HG02970 (cell line): Measurements from ENCODE around the gene RNF217.
"Not testable (repeated sequence)": the region's sequence is repeated elsewhere in the genome, so short reads cannot be mapped to it uniquely, and the experiment has no call there.

Source experiments
- ATAC-seq: cut with Tn5 transposase; IDR thresholded peaks from one replicate; pipeline ENCODE4 v1.9.1; 2021; ENCODE audit warnings: mild to moderate bottlenecking, moderate library complexity, moderate number of reproducible peaks; ENCODE audit not compliant: unreplicated experiment, low FRiP score

Gene RNF217

DNA sequence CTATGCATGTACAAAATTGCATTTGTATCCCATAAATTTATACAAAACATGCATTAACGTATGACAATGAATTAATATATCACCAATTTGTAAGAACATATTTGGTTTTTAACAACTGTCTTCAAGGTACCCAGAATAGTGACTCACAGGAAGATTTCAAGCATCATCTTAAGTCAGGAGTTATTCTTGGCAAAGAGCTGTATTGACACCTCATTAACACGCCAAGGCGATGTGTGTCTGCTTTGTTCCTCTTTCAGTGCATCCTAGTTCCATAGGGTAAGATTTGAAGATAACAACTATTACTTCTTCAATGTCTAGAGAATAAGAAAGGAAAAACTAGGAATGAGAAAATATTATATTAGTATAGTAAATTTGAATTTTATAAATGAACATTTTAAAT is 155.6 kb downstream of the RNF217 start:
- no peak for ATAC-seq

DNA sequence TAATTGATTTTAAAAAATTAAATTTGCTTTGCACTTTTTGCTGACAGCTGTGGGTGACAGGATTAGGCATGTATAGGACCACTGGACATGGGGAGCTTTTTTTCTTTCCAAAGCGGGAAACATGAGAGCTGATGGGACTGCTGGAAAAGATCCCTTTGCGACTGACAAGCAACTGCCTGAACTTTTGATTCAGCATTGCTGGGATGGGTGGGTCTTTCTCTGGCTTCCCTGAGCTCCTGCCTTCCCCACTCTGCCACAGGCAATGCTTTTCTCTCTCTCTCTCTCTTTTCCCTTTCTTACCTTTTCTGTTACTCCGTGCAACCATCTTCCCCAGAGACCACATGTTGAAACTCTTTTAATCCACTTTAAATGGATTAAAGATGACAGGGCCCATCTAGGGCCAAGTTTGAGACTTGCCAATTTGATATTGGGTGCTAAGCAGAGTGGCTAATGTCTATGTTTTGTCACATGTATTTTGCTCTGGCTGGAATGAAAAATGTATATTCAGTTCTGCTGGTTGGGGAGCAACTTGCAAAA is 157.9 kb downstream of the RNF217 start:
- no peak for ATAC-seq

DNA sequence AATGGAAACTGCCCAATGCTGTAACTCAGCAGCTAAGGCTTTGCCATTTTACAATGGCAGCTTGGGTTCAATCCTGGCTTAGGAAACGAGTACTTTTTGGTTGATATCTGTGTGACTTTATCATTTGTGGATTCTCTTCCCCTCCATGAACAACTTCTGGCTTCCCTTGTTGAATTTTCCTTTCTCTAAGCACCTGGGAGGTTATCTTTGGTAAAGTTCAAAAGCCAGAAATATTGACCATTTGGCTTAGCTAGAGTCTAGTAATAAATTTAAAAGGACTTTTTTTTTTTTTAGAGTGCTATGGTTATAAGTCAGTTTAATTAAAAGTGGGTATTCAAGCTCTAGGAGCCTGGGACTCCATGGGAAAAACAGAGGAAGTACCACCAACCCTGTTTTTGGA is 159.7 kb downstream of the RNF217 start:
- no peak for ATAC-seq

DNA sequence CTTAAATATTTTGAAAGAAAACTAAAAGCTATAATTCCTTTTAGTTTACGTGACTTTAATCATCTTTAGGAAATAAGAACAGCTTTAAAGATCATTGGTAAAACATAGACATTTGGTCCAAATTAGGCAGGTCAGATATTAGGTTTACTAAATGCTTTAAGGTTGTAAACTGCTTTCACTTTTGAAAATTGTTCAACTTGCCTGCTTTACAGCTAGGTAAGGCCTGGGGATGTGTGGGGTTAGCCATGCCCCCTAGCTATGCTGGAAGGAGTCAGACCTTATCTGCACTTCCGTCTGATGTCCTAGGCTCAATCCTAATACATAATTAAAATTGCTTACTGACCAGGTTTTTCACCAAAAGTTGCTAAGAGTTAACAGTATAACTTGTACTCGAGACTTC is 160.8 kb downstream of the RNF217 start:
- no peak for ATAC-seq

DNA sequence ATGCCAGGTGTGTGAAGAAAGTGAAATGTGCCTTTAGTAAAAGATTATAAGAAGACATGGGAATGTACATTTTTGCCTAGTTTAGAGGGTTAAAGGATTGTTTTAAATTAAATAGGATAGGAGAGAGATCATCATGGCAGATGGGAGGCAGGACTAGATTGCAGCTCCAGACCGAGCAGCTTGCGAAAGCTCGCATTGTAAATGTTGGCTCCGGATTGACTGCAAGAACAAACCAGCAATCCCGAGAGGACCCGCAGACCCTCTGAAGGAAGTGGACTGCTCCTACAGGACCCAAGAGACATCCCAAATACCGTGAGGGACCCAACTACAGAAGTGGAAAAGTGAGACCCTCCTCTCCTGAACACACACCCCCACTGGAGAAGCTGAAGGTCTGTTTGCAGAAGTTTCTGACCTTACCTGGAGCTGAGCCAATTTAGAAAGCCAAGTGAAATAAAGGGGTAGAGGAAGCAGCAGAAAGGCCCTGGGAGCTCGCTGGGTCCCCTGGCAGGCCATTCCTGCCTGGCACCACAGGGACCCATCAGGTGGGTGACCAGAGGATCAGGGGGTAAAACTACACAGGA is 161.3 kb downstream of the RNF217 start:
- no peak for ATAC-seq

DNA sequence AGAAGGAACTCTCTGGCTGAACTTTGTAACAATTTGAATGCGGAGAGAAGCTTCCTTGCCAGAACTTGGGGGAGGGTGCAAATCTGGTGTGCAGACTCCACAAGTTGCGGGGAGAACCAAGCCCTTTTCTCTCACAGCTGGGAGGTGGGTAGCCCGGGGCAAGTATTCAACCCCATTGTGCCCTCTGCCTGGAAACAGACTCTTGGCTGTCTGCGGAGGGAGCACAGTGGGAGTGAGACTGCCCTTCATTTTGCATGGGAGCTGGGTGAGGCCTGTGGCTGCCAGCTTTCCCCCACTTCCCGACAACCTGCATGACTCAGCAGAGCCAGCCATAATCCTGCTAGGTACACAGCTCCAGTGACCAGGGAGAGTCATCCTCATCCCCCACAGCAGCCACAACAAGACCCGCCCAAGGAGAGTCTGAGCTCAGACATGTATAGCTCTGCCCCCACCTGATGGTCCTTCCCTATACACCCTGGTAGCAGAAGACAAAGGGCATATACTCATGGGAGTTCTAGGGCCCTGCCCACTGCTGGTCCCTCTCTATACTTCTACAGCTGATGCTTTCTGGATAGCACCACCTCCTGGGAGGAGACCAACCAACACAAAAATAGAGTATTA is 161.9 kb downstream of the RNF217 start:
- no peak for ATAC-seq

DNA sequence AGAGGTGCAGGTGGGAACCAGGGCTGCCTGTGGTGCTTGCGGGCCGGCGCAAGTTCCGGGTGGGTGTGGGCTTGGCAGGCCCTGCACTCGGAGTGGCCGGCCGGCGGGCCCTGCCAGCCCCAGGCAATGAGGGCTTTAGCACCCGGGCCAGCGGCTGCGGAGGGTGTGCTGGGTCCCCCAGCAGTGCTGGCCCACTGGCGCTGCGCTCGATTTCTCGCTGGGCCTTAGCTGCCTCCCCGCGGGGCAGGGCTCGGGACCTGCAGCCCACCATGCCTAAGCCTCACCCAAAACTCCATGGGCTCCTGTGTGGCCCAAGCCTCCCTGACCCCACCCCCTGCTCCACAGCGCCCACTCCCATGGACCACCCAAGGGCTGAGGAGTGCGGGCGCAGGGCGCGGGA is 163.6 kb downstream of the RNF217 start:
- not testable (repeated sequence) for ATAC-seq

DNA sequence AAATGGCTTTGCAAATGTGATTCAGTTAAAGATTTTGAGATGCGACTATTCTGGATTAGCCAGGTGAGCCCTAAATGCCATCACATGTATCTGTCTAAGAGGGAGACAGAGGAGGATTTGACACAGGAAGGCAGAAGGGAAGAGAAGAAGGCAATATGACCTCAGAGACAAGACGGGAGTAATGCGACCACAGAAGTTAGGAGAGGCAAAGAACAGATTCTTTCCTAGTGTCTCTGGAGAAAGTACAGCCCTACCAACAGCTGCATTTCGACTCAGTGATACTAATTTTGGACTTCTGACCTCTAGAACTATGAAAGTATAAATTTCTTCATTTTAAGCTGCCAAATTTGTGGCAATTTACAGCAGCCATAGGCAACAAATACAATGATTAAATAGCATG is 167.1 kb downstream of the RNF217 start:
- ATAC-seq = no peak

DNA sequence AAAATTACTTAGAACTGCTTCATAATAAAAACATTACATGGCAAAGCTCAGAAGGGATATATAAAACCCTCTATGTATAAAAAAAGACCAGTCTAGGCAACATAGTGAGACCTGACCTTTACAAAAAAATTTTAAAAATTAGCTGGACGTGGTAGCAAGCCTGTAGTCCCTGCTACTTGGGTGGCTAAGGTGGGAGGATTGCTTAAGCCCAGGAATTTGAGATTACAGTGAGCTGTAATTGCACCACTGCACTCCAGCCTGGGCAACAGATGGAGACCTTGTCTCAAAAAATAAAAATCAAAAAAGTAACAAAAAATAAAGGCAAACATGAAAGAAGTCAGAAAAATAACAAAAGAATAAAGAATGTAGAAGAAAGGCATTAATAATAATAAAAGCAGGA is 169.8 kb downstream of the RNF217 start:
- no peak for ATAC-seq

DNA sequence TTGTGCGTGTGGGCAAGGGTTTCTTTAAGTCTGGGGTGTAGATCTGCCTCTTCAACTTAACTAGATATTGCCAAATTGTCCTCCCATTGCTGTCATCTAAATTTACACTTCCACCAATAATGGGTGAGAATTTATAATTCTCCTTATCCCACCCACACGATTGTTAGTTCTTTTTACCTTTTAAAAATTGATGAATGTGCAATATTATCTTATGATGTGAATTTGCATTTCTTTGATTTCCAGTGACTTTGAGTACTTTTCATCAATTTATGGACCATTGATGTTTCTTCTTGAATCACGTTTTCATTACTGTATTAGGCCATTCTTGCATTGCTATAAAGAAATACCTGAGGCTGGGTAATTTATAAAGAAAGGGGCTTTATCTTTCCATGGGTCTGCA is 174.1 kb downstream of the RNF217 start:
- ATAC-seq = no peak

DNA sequence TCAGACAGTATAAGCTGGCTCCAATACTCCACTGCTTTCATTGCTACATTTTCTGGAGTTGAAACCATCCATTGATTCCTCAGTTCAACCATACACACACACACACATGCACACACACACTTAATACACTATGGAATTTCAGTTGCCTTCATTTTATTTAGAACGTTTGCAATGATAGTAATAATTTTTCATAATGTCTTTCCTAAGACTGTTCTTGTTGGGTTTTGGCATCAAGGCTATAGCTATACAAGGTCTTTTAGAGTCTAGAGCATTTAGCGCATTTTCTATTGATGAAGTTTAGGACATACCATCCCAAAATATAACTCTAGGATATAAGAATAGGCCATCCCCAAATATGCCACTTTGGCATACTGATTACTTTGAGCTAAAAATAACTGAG is 175.8 kb downstream of the RNF217 start:
- ATAC-seq = no peak

DNA sequence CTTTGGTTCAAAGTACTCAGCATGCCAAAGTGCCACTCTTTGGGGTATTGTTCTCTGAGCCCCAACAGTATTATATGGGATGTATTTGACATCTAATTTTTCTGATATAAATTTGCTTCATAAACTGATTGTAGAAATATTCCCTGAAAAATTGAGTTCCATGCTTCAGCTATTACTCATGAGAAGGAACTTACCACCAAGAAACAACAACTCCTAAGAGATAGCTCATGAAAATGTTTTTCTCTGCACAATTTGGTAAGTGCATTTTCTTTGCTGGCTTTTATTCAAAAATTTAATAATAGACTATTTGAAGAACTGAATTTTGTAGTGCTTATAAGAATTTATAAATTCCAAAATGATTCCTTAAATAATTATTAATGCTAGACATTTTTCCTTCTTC is 178.6 kb downstream of the RNF217 start:
- no peak for ATAC-seq
